Measurements from ENCODE around the gene IFI35. TPM values are rescaled to one million over a fixed set of nuclear protein-coding genes. Genes with fewer than 3 reads are reported as not detected.
"Not testable (repeated sequence)": the region's sequence is repeated elsewhere in the genome, so short reads cannot be mapped to it uniquely, and the experiment has no call there.

IFI35 gene
- total and polyA plus RNA-seq, 3 donors from 2014 or later = 8.0 to 15.0 (median 12.7) TPM

GRCh38 chr17:42989726-42990652, 16.6 kb upstream of the IFI35 start:
- Histone ChIP-seq H3K27ac (no peak overlapping the region), H3K36me3 (ENCODE audit: low read depth, missing control alignments) (no peaks in the 10 kb centered on the region), H3K4me1 (no peaks in the 10 kb centered on the region), H3K9me3 (no peaks in the 10 kb centered on the region), H3K27me3 (no peaks in the 10 kb centered on the region), H3K4me3 (no peak overlapping the region)
- DNase-seq = no peak
- no peak for TF ChIP-seq POLR2A (IDR thresholded peaks at IDR 0.05)
- TF ChIP-seq, protein P1, sequence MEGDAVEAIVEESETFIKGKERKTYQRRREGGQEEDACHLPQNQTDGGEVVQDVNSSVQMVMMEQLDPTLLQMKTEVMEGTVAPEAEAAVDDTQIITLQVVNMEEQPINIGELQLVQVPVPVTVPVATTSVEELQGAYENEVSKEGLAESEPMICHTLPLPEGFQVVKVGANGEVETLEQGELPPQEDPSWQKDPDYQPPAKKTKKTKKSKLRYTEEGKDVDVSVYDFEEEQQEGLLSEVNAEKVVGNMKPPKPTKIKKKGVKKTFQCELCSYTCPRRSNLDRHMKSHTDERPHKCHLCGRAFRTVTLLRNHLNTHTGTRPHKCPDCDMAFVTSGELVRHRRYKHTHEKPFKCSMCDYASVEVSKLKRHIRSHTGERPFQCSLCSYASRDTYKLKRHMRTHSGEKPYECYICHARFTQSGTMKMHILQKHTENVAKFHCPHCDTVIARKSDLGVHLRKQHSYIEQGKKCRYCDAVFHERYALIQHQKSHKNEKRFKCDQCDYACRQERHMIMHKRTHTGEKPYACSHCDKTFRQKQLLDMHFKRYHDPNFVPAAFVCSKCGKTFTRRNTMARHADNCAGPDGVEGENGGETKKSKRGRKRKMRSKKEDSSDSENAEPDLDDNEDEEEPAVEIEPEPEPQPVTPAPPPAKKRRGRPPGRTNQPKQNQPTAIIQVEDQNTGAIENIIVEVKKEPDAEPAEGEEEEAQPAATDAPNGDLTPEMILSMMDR (IDR thresholded peaks at IDR 0.05) = no peak
- intact Hi-C loops (cut with DNase I; ENCODE audit: low total_unique reads) = no loop called here
- WGBS, 2 donors = 87 to 94% methylated on average over 6 of the region's 6 CpGs

GRCh38 chr17:42991471-42991870, 15.1 kb upstream of the IFI35 start:
- Histone ChIP-seq H3K4me1 (no peaks in the 10 kb centered on the region), H3K9me3 (no peaks in the 10 kb centered on the region), H3K27me3 (no peaks in the 10 kb centered on the region), H3K27ac (no peak overlapping the region), H3K4me3 (no peak overlapping the region), H3K36me3 (ENCODE audit: low read depth, missing control alignments) (no peaks in the 10 kb centered on the region)
- WGBS, 2 donors = 88 to 100% methylated on average over 5 to 6 of the region's 6 CpGs
- intact Hi-C loops (cut with DNase I; ENCODE audit: low total_unique reads) = no loop called here
- no peak for DNase-seq
- no peak for TF ChIP-seq POLR2A (IDR thresholded peaks at IDR 0.05)
- TF ChIP-seq, protein P1 (IDR thresholded peaks at IDR 0.05) = no peak

- no peak for TF ChIP-seq POLR2A (IDR thresholded peaks at IDR 0.05)
- TF ChIP-seq, protein P1 (IDR thresholded peaks at IDR 0.05) = no peak
- Histone ChIP-seq H3K27me3 (no peaks in the 10 kb centered on the region), H3K4me1 (peaks cover 8% of the 10 kb centered on the region), H3K4me3 (no peak overlapping the region), H3K27ac (no peak overlapping the region), H3K36me3 (ENCODE audit: low read depth, missing control alignments) (no peaks in the 10 kb centered on the region), H3K9me3 (no peaks in the 10 kb centered on the region)
- 78 to 80% methylated on average over 5 of the region's 5 CpGs for WGBS, 2 donors
- no peak for DNase-seq
- intact Hi-C loops (cut with DNase I; ENCODE audit: low total_unique reads) = no loop called here
Measured at GRCh38 chr17:42992872-42993271, 13.7 kb upstream of the IFI35 start.

GRCh38 chr17:42993913-42994312, 12.7 kb upstream of the IFI35 start:
- H3K36me3 ChIP-seq (ENCODE audit: low read depth, missing control alignments); H3K4me1 ChIP-seq; DNase-seq; H3K9me3 ChIP-seq; H3K4me3 ChIP-seq; H3K27ac ChIP-seq; intact Hi-C loops (cut with DNase I; ENCODE audit: low total_unique reads); H3K27me3 ChIP-seq: not testable (repeated sequence)
- WGBS, 2 donors = 85 to 87% methylated on average over 10 of the region's 10 CpGs

GRCh38 chr17:42997390-42997983, 9.1 kb upstream of the IFI35 start:
- no peaks in the 10 kb centered on the region for H3K36me3 ChIP-seq (ENCODE audit: low read depth, missing control alignments)
- peak overlapping the region in 1 of 2 donors; percentile 65 for H3K27ac ChIP-seq
- WGBS, 2 donors = 16 to 18% methylated on average over 5 of the region's 5 CpGs
- H3K27me3 ChIP-seq = no peaks in the 10 kb centered on the region
- peaks cover 13% of the 10 kb centered on the region for H3K4me1 ChIP-seq
- H3K4me3 ChIP-seq = peak overlapping the region in 1 of 2 donors; percentile 63
- intact Hi-C loops (cut with DNase I; ENCODE audit: low total_unique reads) = no loop called here
- TF ChIP-seq POLR2A (IDR thresholded peaks at IDR 0.05) = no peak
- TF ChIP-seq, protein P1 (IDR thresholded peaks at IDR 0.05) = no peak
- no peak for DNase-seq
- H3K9me3 ChIP-seq = no peaks in the 10 kb centered on the region
